HUDEP-2 (cell line): ENCODE measurements around the gene TMEM132C.

Experiments
- DNase-seq, 76 experiments: peaks; one replicate each; lab custom pipeline; 2025; ENCODE audit not compliant: unreplicated experiment in 76 of 76; lab: John Stamatoyannopoulos, UW

TMEM132C gene

DNA sequence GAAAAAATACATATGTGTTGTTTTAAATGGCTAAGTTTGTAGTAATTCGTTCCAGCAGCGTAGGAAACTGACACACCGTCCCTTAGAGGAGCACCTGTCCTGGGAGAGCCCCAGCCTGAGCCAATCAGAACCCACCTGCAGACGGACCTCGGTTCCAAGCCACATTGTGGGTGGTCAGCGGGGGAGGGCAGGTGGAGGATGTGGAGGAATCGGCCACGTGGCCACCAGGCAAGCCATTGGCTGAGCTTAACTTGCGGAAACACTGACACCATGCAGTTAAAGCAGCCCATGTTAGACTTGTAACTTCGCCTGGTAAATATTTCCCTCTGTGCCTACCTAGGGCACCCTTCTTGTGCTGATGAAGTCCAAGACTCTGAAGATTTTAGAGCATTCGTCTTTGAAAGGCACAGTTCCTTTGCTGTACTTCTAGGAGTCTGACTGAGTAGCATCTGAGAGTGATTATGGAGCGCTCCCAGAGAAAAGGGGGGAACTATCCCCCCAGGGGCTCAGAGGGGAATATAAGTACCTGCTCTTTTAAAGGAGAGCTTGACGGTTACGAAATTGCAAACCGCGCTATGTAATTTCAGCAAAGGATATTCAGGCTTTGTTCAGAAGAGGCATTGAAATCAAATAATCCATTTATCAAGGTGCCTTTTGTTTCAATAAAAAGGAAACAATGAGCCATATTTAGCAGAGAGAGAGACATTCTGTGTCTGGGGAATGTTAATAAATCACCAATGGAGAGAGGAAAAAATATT lies 135.7 kb downstream of the TMEM132C start:
- DNase-seq, result no peak

DNA sequence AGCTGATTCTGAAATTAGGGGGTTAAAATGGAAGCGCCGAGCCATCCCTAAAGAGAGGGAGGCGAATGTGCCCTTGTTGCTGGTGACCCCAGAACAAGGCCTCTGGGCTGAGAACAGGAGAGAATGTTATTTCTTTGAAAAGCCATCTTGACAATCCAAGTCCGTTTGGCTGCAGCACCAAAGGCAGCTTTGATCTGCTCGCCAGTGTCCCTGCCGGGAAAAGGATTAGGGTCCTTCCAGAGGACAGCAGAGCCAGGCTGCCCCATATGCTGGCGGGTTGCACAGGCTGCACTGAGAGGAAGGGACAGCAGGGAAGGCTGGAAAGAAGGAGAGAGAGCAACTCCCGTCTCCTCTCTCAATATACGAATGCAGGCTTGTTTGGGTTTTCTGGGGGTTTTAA lies 141.7 kb downstream of the TMEM132C start:
- no peak for DNase-seq

DNA sequence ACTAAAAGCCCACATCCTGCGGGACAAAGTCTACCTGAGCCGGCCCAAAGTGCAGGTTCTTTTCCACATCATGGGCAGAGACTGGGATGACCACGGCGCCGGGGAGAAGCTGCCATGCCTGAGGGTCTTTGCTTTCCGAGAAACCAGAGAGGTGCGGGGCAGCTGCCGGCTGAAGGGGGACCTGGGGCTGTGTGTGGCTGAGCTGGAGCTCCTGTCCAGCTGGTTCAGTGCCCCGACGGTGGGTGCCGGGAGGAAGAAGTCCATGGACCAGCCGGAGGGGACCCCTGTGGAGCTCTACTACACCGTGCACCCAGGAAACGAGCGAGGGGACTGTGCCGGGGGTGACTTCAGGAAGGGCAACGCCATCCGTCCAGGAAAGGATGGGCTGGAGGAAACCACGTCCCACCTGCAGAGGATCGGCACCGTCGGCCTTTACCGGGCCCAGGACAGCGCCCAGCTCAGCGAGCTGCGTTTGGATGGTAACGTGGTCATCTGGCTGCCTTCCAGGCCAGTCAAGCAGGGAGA lies 148.1 kb downstream of the TMEM132C start:
- no peak for DNase-seq

DNA sequence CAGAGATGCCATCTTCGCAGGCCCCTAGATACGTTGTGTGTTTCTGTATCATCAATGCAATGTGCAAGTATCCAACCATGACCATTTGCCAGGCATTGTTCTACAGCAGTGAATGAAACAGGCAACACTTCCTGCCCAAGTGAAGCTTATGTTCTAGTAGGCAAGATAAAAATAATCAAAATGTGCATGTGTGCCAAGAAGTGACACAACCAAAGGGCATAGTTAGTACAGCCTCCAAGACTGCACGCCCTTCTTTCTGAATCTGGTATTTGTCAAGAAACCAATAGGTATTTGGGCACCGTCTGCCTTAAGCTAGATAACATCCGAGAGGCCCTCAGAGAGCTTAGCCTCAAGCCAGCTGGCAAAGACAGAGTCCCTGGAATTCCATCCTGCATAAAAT lies 152.0 kb downstream of the TMEM132C start:
- no peak for DNase-seq

DNA sequence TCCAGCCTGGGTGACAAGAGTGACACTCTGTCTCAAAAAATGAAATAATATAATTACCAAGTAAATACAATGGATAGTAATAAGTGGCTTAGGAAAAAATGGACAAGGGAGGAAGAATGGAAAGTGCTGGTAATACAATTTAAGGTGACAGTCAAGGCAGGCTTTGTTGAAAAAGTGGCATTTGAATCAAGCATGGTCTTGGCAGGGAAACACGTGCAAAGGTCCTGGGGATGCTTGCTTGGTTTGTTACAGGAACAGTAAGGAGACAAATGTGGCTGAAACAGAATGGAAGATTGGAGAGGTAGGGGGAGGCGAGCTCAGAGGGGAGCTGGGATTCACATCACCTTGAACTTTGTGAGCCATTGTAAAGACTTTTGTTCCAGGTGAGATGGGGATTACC lies 153.2 kb downstream of the TMEM132C start:
- no peak for DNase-seq

DNA sequence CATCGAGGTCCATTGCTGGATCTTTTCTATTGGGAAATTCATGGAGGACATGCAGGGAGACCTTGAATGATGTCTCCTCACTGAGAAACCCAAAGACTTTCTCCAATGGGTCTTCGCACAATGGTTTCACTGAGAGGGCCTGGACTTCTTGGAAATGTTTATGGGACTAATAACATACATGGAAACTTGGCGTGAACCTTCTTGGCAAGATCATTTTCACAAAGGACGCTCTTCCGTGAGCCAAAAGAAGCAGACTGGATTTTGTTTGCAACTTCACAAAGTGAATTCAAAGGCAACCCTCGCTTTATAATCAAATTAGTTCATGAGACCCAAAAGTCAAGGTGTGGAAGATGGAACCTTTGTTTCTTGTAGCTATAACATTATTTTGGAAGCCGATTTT lies 154.4 kb downstream of the TMEM132C start:
- no peak for DNase-seq

DNA sequence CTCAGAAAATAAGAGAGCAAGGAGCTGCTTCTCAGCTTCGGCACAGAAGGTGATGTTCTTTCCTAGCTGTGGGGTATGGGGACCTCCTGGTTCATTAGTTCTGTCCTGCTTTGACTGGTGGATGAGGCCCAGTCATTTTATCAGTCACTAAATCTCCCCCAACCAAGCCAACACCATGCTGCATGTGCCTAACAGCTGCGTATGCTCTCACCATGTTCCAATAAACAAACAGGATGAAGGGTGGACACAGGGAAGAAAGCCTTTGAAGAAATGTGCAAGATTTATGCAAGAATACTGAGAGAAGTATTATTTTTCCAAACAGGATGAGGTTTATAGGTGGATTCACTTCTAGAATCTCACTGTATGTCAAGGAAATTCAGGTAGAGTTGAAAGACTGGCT lies 156.2 kb downstream of the TMEM132C start:
- DNase-seq, result no peak

DNA sequence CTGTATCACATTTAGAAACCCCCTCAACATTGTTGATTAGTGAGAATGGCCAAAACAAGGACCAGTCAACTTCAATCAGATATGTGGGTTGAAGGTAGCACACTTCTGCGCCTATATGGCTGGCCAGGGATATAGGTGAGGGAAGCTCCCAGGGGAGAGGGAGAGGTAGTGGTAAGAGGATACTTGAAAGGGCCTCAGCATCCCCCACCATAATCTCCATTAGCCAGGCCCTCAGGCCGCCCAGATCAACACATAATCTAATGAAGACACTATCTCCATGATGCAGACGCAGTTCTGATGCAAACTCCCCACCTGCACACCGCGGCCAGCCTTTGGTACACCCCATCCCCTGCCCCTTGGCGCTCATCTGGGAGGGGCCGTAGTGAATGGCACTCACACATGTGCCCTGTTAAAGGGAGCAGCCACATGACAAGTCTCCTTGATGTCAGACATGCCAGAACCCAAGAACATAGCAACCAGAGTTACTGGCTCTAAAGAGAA lies 158.0 kb downstream of the TMEM132C start:
- DNase-seq, result no peak

DNA sequence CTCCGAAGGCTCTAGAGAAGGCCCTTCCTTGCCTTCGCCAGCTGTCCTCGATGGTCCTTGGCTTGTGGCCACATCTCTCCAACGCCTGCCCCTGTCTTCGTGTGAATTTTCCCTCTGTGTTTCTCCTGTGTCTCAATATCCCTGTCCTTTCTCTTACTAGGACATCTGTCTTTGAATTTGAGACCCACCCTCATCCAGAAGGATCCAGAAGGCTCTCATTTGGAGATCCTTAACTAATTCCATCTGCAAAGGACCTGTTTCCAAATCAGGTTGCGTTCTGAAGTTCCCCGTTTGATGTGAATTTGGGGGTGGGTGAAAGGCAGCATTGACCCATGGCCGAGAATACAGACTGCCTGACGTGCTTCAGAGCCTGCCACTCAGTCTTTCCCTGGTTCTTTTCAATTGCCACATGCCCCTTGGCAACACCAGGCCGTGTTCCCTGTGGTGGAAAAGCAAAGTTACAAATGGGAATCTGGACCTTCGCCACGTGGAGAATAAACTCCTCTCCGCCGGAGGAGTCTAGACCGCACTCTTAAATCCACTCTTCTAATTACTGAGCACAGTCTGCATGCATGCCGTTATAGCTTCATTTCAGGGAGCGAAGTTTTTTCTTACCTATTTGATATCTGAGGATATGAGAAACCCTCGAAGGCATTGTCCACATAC lies 158.8 kb downstream of the TMEM132C start:
- no peak for DNase-seq

DNA sequence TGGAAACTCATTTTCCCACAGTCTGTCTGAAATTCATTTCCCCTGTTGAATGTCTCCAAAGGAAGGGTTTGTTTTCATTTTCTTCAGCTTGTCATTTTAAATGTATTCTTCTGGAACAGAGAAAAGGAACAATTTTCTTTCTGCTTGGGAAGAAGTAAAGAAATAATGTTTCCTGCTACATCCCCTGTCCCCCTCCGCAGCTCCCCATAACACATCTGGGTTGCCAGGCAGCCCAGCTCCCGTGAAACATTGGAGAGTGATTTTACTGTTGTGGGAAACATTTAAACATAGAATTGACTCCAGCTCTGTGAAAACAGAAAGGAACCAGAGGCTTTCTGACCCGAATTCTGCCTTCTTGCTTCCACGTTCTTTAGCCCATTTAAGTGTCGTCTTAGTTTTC lies 159.5 kb downstream of the TMEM132C start:
- no peak for DNase-seq

DNA sequence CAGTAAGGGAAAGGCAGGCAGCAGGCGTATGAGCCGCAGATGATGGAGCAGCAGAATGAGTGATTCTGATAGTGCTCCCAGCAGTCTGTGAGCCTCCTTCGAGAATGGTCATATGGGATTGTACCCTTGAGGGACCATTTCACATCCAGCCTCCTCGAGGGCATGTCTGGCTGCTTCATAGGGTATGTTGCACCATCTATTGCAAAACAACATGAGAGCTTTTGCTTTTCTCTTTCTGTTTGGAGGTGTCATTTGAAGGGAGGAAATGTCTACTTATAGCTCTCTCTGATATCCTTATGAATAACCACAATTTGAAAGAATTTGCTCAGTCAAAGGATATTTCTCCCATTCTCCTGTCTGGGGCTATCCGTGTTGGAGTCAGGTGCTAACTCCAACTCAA lies 172.8 kb downstream of the TMEM132C start:
- DNase-seq, result no peak

DNA sequence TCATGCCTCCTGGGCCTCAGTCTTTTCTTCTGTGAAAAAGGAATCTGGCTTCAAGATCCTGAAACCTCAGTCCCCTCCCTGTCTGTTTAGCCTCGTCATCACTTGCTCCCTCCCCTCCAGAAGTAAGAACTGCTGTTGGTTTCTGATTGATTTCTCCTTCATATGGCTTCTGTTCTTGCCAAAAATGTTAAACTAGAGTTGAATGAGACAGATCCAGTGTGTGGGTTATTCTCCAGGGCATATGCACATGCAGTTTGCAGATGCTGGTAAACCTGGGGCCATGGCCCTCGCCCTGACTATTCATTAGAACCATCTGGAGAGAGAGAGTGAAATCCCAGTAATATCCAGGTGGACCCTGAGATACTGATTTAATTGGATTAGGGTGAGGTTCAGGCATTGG lies 175.1 kb downstream of the TMEM132C start:
- DNase-seq, result no peak

DNA sequence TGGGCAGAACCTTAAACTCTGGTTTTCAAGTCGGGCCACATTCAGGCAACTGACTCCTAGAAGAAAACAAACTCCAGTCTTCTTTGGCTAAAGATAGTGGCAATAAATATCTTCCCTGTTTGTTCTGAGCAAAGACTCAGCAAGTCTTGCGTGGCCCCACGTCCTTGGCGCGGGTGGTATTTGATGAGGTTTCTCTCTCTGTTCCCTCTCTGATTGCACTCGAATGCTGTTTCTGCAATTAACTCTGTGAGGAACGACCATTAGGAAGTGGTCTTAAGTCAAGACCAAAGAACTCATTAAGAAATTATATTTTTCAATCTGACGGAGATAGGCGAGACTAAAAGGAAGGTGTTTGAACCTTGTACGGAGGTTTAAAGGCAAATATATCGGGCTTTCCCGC lies 177.6 kb downstream of the TMEM132C start:
- DNase-seq, result no peak

DNA sequence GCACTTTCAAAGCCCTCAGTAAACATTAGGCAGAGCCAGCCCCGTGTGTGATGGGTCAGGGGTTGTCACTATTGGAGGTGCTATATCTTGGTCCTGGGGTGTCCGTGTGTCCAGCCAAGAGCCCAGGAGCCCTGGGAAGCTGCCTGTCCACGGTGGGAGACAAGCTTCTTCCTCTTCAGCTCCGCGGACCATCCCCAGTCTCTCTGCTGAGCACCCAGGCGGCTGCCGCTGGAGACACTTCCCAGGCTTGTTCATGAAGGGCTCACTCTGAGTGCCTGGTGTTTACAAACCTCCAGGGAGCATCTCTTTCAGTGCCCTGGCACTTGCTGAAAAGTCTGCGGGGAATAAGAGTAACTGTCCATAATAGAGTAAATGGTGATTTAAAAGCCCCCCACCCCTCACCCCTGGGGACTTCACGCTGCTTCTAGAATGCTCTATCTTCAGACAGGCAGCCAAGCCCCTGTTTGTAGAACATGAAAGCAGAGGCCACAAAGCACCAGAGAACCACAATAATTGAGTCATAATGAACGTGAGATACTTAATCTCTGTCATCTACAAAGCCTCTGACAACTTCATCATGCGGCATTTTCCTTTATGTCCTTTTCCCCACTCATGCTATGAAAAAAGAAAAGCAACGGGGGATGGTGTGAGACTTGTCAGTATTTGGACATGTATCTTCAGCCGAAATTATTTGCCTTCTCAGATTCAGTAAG lies 178.6 kb downstream of the TMEM132C start:
- DNase-seq, result no peak

DNA sequence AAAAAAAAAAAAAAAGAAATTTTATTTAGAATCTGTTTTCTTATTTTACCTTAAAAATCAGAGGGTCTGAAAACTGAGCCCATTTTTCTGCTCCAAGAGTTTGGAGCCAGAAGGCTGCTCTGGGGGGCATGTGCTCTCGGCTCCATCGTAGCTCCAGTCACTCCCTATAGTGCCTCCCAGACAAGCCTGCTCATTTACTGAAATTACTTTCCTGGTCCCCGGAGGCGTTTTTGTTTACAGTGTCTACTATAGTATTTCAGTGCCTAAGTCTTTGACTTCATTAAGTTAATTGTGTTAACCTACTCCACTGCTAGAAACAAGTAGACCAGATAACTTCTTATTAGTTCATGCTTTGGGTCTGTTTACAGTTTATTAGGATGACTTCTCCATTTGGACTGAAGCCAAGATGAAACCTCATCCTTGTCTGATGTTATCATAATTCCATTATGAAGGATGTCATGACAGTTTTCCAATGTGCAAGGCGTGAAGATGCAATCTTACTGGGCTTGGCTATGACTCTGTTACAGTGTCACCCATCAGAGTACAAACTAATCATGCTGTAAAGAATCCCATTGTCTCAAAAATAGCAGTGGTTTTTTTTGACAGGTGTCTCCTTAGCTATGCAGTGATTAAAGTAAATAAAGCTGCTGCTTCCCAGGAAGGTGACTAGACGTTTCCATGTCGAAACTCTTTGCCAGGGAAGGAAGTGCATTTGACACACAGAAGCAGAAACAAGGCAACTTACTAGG lies 182.3 kb downstream of the TMEM132C start:
- no peak for DNase-seq

DNA sequence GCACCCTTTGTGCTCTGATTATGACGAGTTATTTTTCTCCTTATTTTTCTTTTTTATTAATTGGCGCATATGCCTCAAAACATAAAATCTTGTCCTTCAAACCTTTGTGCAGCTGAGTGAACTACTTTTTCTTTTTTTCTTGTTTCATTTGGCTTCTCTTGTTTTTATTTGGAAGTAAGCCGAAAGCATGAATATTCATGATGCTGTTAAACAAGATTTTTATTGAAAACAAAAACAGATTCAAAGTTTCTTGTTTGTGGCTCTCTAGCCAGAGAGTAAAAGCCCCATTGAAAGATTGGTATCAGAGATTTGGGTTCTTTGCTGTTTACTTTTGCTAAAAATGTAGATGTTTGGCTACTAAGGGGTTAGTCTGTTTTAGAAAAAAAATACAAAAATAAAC lies 183.8 kb downstream of the TMEM132C start:
- no peak for DNase-seq

DNA sequence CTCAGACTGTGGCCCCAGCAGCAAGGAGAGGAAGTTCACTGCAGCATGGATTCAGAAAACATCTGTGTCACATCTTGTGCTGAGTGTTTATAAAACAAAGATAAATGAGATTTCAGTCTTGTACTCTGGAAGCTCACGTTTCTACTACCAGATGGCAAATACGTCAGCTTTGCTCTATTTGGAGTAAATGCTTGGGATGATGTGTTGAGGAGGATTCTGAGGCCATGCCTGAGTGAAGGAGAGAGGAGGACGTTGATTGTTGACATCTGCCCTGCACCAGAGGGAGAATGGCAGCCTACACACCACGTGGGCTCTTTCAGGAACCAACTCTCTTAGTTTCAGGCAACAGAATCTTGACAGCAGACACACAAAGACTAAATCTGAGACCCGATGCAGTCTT lies 188.9 kb downstream of the TMEM132C start:
- no peak for DNase-seq

DNA sequence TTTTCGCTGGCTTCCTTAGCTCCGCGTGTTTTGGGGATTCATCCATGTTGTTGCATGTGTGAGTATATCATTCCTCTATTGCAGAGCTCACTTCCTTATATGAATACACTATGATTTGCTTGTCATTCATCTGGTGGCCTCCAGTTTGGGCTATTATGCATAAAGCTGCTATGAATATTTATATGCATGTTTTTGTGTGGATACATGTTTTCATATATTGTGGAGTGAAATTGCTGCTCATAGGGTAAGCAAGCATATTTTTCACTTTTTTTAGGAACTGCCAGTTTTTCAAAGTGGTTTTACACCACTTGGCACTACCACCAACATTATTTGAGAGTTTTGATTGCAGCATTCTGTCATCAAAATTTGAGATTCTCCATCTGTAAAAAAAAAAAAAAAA lies 190.0 kb downstream of the TMEM132C start:
- no peak for DNase-seq

DNA sequence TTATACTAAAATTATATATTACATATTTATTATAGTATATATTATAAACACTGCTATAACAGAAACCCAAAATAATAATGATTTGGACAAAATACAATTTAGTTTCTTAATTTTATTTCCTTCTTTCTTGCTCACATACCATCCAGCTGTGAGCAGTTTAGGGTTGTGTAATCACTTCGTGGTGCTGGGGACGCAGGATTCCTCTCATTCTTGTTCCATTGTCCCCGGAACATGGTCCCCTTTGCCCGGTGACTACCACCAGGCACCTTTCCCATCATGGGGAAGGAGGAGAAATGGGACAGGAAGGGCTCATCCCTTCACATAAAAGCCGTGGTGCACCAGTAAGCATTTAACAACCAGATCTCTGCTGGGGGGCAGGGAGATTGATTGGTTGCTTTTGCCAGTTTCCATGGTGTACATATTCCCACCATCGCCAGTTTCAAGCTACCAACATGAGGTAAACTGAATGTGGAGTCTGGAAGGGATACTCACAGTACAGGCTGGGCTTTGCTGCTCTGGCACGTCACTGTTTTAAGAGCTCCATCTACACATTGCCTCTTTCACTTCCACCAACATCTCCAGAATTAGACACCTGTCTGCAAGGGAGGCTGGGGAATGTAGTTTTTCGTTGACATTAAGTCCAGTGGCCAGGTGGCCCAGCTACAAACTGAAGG lies 191.5 kb downstream of the TMEM132C start:
- DNase-seq, result no peak

DNA sequence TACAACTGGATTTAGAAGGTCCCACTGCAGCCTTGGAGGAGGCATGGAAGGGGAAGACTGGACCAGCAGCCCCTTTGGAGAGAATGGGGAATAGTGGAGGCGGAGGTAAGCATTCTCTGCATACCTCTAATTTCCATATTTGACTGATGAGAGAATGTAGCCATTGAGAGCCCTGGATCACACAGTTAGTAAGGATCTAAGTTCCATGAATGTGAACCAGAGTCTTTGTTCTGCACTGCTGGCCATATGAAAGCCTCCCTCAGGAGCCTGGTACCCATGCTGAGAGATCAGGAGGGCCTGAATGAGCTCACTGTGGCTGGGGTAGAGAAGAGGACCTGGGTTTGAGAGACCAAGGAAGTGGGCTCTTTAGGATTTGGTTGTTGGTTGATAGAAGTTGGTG lies 192.1 kb downstream of the TMEM132C start:
- no peak for DNase-seq
